ENCODE data around the gene CNNM3.

The CNNM3 gene

DNA sequence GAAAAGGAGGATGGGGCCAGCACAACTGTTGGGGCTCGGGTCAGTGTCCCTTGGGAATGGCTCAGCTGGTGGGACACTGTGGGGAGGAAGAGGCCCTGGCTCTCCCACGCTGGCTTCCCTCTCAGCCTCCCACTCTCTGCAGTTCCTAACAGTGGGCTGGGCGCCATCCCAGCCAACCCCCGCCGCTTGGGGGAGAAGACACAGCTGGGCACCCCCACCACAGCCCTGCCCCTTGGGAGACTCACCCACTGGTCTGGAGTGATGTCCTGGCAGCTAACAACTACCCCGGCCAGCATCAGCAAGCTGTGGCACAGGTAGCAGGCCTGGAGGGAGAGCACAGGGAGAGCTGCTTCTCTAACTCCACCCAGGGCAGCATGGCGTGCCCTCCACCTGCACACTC is 62.1 kb downstream of the CNNM3 start:
- peak overlapping the region; percentile 82 for H2AK5ac ChIP-seq (ENCODE audit: low read depth, low read length)
- no peak overlapping the region for H3K4me2 ChIP-seq (ENCODE audit: insufficient read depth, low read length, poor library complexity, severe bottlenecking)
- H3K9me3 ChIP-seq (replicated peaks in 1 of 2; ENCODE audit: control insufficient read depth in 2 of 2, insufficient read depth in 1 of 2, low read depth in 1 of 2, low read length in 2 of 2): no peaks in the 10 kb centered on the region
- no peak overlapping the region for H3K14ac ChIP-seq (ENCODE audit: low read length)
- H3K36me3 ChIP-seq (replicated peaks in 1 of 2; ENCODE audit: control insufficient read depth in 2 of 2, insufficient read depth in 2 of 2, low read length in 2 of 2): no peaks in the 10 kb centered on the region
- no CpG with 5 or more reads among the region's 7 CpGs for WGBS, 2 donors (ENCODE audit: extremely low coverage in 2 of 2, insufficient read length in 2 of 2, insufficient replicate concordance in 1 of 2)
- H4K91ac ChIP-seq (ENCODE audit: low read depth, low read length, poor library complexity): peak overlapping the region; percentile 86
- H3K27me3 ChIP-seq (ENCODE audit: control insufficient read depth in 3 of 3, insufficient read depth in 3 of 3, low read depth in 1 of 3, low read length in 3 of 3): no peaks in the 10 kb centered on the region
- H2BK15ac ChIP-seq (ENCODE audit: low read length): peak overlapping the region; percentile 99
- peak overlapping the region; percentile 32 for H2BK120ac ChIP-seq (ENCODE audit: low read depth, low read length)
- peak overlapping the region in 1 of 2 donors; percentile 18 for H3K4me3 ChIP-seq (ENCODE audit: low read length in 2 of 2)
- no peaks in the 10 kb centered on the region for H3K79me1 ChIP-seq (ENCODE audit: low read depth, low read length)
- H2BK12ac ChIP-seq (ENCODE audit: low read length): peak overlapping the region; percentile 59
- no peak overlapping the region for H4K8ac ChIP-seq (ENCODE audit: low read depth, low read length)
- H2AFZ ChIP-seq (ENCODE audit: low read length): peak overlapping the region; percentile 70
- no peak for DNase-seq (ENCODE audit: low spot score)
- H3K4ac ChIP-seq (ENCODE audit: low read length): peak overlapping the region; percentile 43
- H3K4me1 ChIP-seq (ENCODE audit: control insufficient read depth in 2 of 2, insufficient read depth in 1 of 2, low read depth in 1 of 2, low read length in 2 of 2): peaks cover 53 to 55% of the 10 kb centered on the region in 2 donors
- no peak overlapping the region for H3K9ac ChIP-seq (ENCODE audit: low read depth, low read length, poor library complexity)
- H3K18ac ChIP-seq (ENCODE audit: low read length): peak overlapping the region; percentile 87
- H3K27ac ChIP-seq (replicated peaks; ENCODE audit: low read length): no peak overlapping the region
- peak overlapping the region; percentile 10 for H3K23ac ChIP-seq (ENCODE audit: low read depth, low read length, poor library complexity)
- H2BK5ac ChIP-seq (ENCODE audit: low read length): peak overlapping the region; percentile 55

DNA sequence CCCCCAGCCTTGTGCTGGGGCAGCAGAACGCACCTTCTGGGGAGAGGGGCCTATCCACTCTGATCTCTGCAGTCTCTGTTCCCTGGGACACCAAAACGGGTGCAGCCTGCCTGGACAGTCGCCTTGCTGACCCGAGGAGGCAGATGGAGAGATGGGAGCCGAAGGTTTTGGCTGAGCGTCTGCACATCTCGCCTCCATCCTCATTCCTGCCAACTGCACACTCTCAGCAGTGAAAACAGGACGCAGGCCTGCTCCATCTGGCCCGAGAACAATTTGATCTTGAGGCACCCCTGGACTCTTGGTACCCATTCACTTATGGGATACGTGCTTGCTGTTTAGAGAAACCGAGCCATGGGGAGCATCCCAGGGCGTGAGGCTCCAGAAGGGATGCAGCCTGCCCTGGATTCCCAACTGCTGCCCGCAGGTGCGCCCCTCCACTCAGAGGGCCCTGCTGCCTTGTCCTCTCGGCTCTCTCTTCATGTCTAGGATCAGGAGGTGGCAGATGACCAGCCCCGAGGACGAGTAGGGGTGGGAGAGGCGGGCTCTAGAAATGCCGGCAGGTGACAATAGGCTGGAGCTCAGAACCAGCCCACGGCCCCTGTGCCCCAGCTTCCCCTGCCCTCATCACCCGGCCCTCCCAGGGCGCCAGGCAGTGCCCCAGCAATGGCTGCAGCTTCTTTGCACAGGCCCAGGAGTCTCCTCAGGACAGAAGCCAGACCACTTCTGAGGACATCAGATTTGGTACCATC is 62.9 kb downstream of the CNNM3 start:
- no peaks in the 10 kb centered on the region for H3K9me3 ChIP-seq (replicated peaks in 1 of 2; ENCODE audit: control insufficient read depth in 2 of 2, insufficient read depth in 1 of 2, low read depth in 1 of 2, low read length in 2 of 2)
- H2AFZ ChIP-seq (ENCODE audit: low read length): peak overlapping the region; percentile 70
- no peaks in the 10 kb centered on the region for H3K27me3 ChIP-seq (ENCODE audit: control insufficient read depth in 3 of 3, insufficient read depth in 3 of 3, low read depth in 1 of 3, low read length in 3 of 3)
- no peak overlapping the region for H3K4me3 ChIP-seq (ENCODE audit: low read length in 2 of 2)
- no peak overlapping the region for H4K8ac ChIP-seq (ENCODE audit: low read depth, low read length)
- peak overlapping the region; percentile 15 for H3K4ac ChIP-seq (ENCODE audit: low read length)
- no peak overlapping the region for H3K27ac ChIP-seq (replicated peaks; ENCODE audit: low read length)
- H3K79me1 ChIP-seq (ENCODE audit: low read depth, low read length): no peaks in the 10 kb centered on the region
- H3K14ac ChIP-seq (ENCODE audit: low read length): no peak overlapping the region
- peak overlapping the region; percentile 42 for H2BK12ac ChIP-seq (ENCODE audit: low read length)
- no CpG with 5 or more reads among the region's 22 CpGs for WGBS, 2 donors (ENCODE audit: extremely low coverage in 2 of 2, insufficient read length in 2 of 2, insufficient replicate concordance in 1 of 2)
- H2BK120ac ChIP-seq (ENCODE audit: low read depth, low read length): no peak overlapping the region
- peak overlapping the region; percentile 81 for H3K18ac ChIP-seq (ENCODE audit: low read length)
- H4K91ac ChIP-seq (ENCODE audit: low read depth, low read length, poor library complexity): peak overlapping the region; percentile 94
- H2BK5ac ChIP-seq (ENCODE audit: low read length): peak overlapping the region; percentile 21
- H2BK15ac ChIP-seq (ENCODE audit: low read length): peak overlapping the region; percentile 99
- H3K4me2 ChIP-seq (ENCODE audit: insufficient read depth, low read length, poor library complexity, severe bottlenecking): no peak overlapping the region
- H3K4me1 ChIP-seq (ENCODE audit: control insufficient read depth in 2 of 2, insufficient read depth in 1 of 2, low read depth in 1 of 2, low read length in 2 of 2): peaks cover 51 to 55% of the 10 kb centered on the region in 2 donors
- H3K23ac ChIP-seq (ENCODE audit: low read depth, low read length, poor library complexity): peak overlapping the region; percentile 59
- DNase-seq (ENCODE audit: low spot score): no peak
- H3K9ac ChIP-seq (ENCODE audit: low read depth, low read length, poor library complexity): peak overlapping the region; percentile 46
- H3K36me3 ChIP-seq (replicated peaks in 1 of 2; ENCODE audit: control insufficient read depth in 2 of 2, insufficient read depth in 2 of 2, low read length in 2 of 2): no peaks in the 10 kb centered on the region
- peak overlapping the region; percentile 34 for H2AK5ac ChIP-seq (ENCODE audit: low read depth, low read length)

DNA sequence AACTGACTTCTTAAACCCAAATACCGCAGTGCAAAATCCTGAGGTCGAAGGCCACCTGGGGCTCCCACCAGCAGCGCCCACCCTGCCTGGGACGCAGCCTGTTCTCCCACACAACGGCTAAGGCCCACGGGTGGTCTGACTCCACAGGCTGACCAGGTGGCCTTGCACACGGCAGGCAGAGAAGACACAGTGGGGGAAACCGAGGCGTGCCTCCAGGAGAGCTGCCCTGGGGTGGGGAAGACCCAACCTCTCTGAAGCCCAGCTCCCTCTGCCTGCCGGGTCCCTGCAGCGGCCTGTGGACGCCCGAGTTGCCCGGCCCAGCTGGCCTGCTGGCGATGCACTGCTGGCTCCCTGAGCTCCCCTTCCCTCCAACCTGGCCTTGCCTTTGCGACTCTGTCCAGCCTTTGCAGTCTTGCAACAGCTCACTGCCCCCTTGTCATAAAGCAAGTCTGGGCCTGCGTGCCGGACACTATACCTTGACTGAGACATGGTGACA is 63.5 kb downstream of the CNNM3 start:
- DNase-seq (ENCODE audit: low spot score): no peak
- H3K18ac ChIP-seq (ENCODE audit: low read length): peak overlapping the region; percentile 77
- no CpG with 5 or more reads among the region's 18 CpGs for WGBS, 2 donors (ENCODE audit: extremely low coverage in 2 of 2, insufficient read length in 2 of 2, insufficient replicate concordance in 1 of 2)
- H2BK12ac ChIP-seq (ENCODE audit: low read length): peak overlapping the region; percentile 98
- H3K23ac ChIP-seq (ENCODE audit: low read depth, low read length, poor library complexity): peak overlapping the region; percentile 59
- H2AK5ac ChIP-seq (ENCODE audit: low read depth, low read length): peak overlapping the region; percentile 94
- H3K4me2 ChIP-seq (ENCODE audit: insufficient read depth, low read length, poor library complexity, severe bottlenecking): no peak overlapping the region
- H3K4me1 ChIP-seq (ENCODE audit: control insufficient read depth in 2 of 2, insufficient read depth in 1 of 2, low read depth in 1 of 2, low read length in 2 of 2): peaks cover 51 to 52% of the 10 kb centered on the region in 2 donors
- H3K4me3 ChIP-seq (ENCODE audit: low read length in 2 of 2): no peak overlapping the region
- H4K8ac ChIP-seq (ENCODE audit: low read depth, low read length): no peak overlapping the region
- H3K9ac ChIP-seq (ENCODE audit: low read depth, low read length, poor library complexity): no peak overlapping the region
- H2AFZ ChIP-seq (ENCODE audit: low read length): peak overlapping the region; percentile 58
- H3K27ac ChIP-seq (replicated peaks; ENCODE audit: low read length): no peak overlapping the region
- no peak overlapping the region for H2BK120ac ChIP-seq (ENCODE audit: low read depth, low read length)
- H4K91ac ChIP-seq (ENCODE audit: low read depth, low read length, poor library complexity): peak overlapping the region; percentile 94
- H3K27me3 ChIP-seq (ENCODE audit: control insufficient read depth in 3 of 3, insufficient read depth in 3 of 3, low read depth in 1 of 3, low read length in 3 of 3): no peaks in the 10 kb centered on the region
- no peaks in the 10 kb centered on the region for H3K36me3 ChIP-seq (replicated peaks in 1 of 2; ENCODE audit: control insufficient read depth in 2 of 2, insufficient read depth in 2 of 2, low read length in 2 of 2)
- no peaks in the 10 kb centered on the region for H3K9me3 ChIP-seq (replicated peaks in 1 of 2; ENCODE audit: control insufficient read depth in 2 of 2, insufficient read depth in 1 of 2, low read depth in 1 of 2, low read length in 2 of 2)
- H3K4ac ChIP-seq (ENCODE audit: low read length): no peak overlapping the region
- no peaks in the 10 kb centered on the region for H3K79me1 ChIP-seq (ENCODE audit: low read depth, low read length)
- peak overlapping the region; percentile 64 for H3K14ac ChIP-seq (ENCODE audit: low read length)
- peak overlapping the region; percentile 99 for H2BK15ac ChIP-seq (ENCODE audit: low read length)
- H2BK5ac ChIP-seq (ENCODE audit: low read length): peak overlapping the region; percentile 21

DNA sequence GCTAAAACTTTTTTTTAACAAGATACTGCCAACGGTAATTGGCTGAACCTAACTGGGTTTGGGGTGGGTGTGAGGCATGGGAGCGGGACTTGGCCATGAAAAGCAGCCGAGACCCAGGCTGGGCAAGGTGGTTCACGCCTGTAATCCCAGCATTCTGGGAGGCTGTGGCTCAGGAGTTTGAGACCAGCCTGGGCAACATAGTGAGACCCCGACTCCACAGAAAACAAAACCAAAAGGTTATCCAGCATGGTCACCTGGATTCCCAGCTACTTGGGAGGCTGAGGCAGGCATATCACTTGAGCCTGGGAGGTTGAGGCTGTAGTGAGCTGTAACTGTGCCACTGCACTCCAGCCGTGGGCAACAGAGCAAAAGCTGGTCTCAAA is 64.8 kb downstream of the CNNM3 start:
- H2BK5ac ChIP-seq (ENCODE audit: low read length): peak overlapping the region; percentile 39
- peak overlapping the region; percentile 86 for H2AFZ ChIP-seq (ENCODE audit: low read length)
- no peak overlapping the region for H3K9ac ChIP-seq (ENCODE audit: low read depth, low read length, poor library complexity)
- no peak overlapping the region for H3K14ac ChIP-seq (ENCODE audit: low read length)
- no peak overlapping the region for H3K4me3 ChIP-seq (ENCODE audit: low read length in 2 of 2)
- H3K4me1 ChIP-seq (ENCODE audit: control insufficient read depth in 2 of 2, insufficient read depth in 1 of 2, low read depth in 1 of 2, low read length in 2 of 2): peaks cover 39 to 41% of the 10 kb centered on the region in 2 donors
- no peaks in the 10 kb centered on the region for H3K27me3 ChIP-seq (ENCODE audit: control insufficient read depth in 3 of 3, insufficient read depth in 3 of 3, low read depth in 1 of 3, low read length in 3 of 3)
- H3K18ac ChIP-seq (ENCODE audit: low read length): peak overlapping the region; percentile 81
- H3K9me3 ChIP-seq (replicated peaks in 1 of 2; ENCODE audit: control insufficient read depth in 2 of 2, insufficient read depth in 1 of 2, low read depth in 1 of 2, low read length in 2 of 2): no peaks in the 10 kb centered on the region
- H2BK15ac ChIP-seq (ENCODE audit: low read length): no peak overlapping the region
- WGBS, 2 donors (ENCODE audit: extremely low coverage in 2 of 2, insufficient read length in 2 of 2, insufficient replicate concordance in 1 of 2): no CpG with 5 or more reads among the region's 6 CpGs
- no peak overlapping the region for H2BK120ac ChIP-seq (ENCODE audit: low read depth, low read length)
- no peak overlapping the region for H4K91ac ChIP-seq (ENCODE audit: low read depth, low read length, poor library complexity)
- H3K4ac ChIP-seq (ENCODE audit: low read length): no peak overlapping the region
- H4K8ac ChIP-seq (ENCODE audit: low read depth, low read length): no peak overlapping the region
- H3K4me2 ChIP-seq (ENCODE audit: insufficient read depth, low read length, poor library complexity, severe bottlenecking): no peak overlapping the region
- H3K79me1 ChIP-seq (ENCODE audit: low read depth, low read length): no peaks in the 10 kb centered on the region
- peak overlapping the region; percentile 30 for H2BK12ac ChIP-seq (ENCODE audit: low read length)
- no peak overlapping the region for H3K27ac ChIP-seq (replicated peaks; ENCODE audit: low read length)
- DNase-seq (ENCODE audit: low spot score): no peak
- H3K36me3 ChIP-seq (replicated peaks in 1 of 2; ENCODE audit: control insufficient read depth in 2 of 2, insufficient read depth in 2 of 2, low read length in 2 of 2): no peaks in the 10 kb centered on the region
- no peak overlapping the region for H2AK5ac ChIP-seq (ENCODE audit: low read depth, low read length)
- no peak overlapping the region for H3K23ac ChIP-seq (ENCODE audit: low read depth, low read length, poor library complexity)
